ENCODE data around the gene BHMT.

DNA sequence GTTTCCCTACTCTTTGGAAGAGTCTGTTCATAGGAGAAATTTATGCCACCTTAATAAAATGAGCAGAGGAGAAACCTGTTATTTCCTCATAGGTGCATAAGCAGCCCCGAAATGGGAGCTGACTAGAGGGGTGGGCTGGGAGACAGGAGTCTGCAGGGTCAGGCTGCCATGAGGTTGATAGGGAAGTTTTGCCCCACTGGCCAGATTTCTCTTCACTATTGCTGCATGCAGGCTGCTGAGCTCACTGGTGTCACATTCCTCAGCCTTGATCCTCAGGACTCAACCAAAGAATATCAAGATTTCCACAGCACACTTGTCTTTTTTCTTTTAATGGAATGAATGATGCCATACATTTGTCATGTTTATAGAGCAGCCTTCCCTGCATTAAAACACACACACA, 60.7 kb downstream of the BHMT start:
- TF ChIP-seq CTCF (conservative IDR thresholded peaks at IDR 0.05) (no peak), EZH2 (IDR thresholded peaks at IDR 0.05; ENCODE audit: low read depth) (no peak)
